ENCODE results near the gene CLCN4. TPM values are rescaled to one million over a fixed set of nuclear protein-coding genes. Genes with fewer than 3 reads are reported as not detected.

The CLCN4 gene
- total RNA-seq, 1 donor = 0.84 TPM

GRCh38 chrX:10187421-10187820 is 30.6 kb downstream of the CLCN4 start:
- no peaks in the 10 kb centered on the region for H3K27me3 ChIP-seq (ENCODE audit: insufficient read depth, low read length)
- H3K4me3 ChIP-seq (ENCODE audit: low read length) = no peak overlapping the region
- no peaks in the 10 kb centered on the region for H3K9me3 ChIP-seq (ENCODE audit: low read depth, low read length)
- no peaks in the 10 kb centered on the region for H3K4me1 ChIP-seq (ENCODE audit: insufficient read depth, low read length)

GRCh38 chrX:10189317-10190268 is 32.8 kb downstream of the CLCN4 start:
- H3K4me1 ChIP-seq (ENCODE audit: insufficient read depth, low read length) = no peaks in the 10 kb centered on the region
- no peak overlapping the region for H3K4me3 ChIP-seq (ENCODE audit: low read length)
- H3K27me3 ChIP-seq (ENCODE audit: insufficient read depth, low read length) = no peaks in the 10 kb centered on the region
- no peaks in the 10 kb centered on the region for H3K9me3 ChIP-seq (ENCODE audit: low read depth, low read length)

GRCh38 chrX:10190367-10190766 is 33.6 kb downstream of the CLCN4 start:
- Histone ChIP-seq H3K27me3 (ENCODE audit: insufficient read depth, low read length) (no peaks in the 10 kb centered on the region), H3K4me3 (ENCODE audit: low read length) (no peak overlapping the region), H3K4me1 (ENCODE audit: insufficient read depth, low read length) (no peaks in the 10 kb centered on the region), H3K9me3 (ENCODE audit: low read depth, low read length) (no peaks in the 10 kb centered on the region)

- no peaks in the 10 kb centered on the region for H3K9me3 ChIP-seq (ENCODE audit: low read depth, low read length)
- no peaks in the 10 kb centered on the region for H3K27me3 ChIP-seq (ENCODE audit: insufficient read depth, low read length)
- H3K4me3 ChIP-seq (ENCODE audit: low read length) = no peak overlapping the region
- H3K4me1 ChIP-seq (ENCODE audit: insufficient read depth, low read length) = peaks cover 8% of the 10 kb centered on the region
Measured at GRCh38 chrX:10193587-10193986, 36.8 kb downstream of the CLCN4 start.

- no peak overlapping the region for H3K4me3 ChIP-seq (ENCODE audit: low read length)
- H3K4me1 ChIP-seq (ENCODE audit: insufficient read depth, low read length) = peaks cover 24% of the 10 kb centered on the region
- H3K9me3 ChIP-seq (ENCODE audit: low read depth, low read length) = no peaks in the 10 kb centered on the region
- no peaks in the 10 kb centered on the region for H3K27me3 ChIP-seq (ENCODE audit: insufficient read depth, low read length)
Measured at GRCh38 chrX:10195425-10195824, 38.6 kb downstream of the CLCN4 start.

GRCh38 chrX:10195947-10196346 is 39.2 kb downstream of the CLCN4 start:
- Histone ChIP-seq H3K4me1 (ENCODE audit: insufficient read depth, low read length) (peaks cover 29% of the 10 kb centered on the region), H3K27me3 (ENCODE audit: insufficient read depth, low read length) (no peaks in the 10 kb centered on the region), H3K4me3 (ENCODE audit: low read length) (no peak overlapping the region), H3K9me3 (ENCODE audit: low read depth, low read length) (no peaks in the 10 kb centered on the region)

GRCh38 chrX:10197279-10198210 is 40.8 kb downstream of the CLCN4 start:
- Histone ChIP-seq H3K4me1 (ENCODE audit: insufficient read depth, low read length) (peaks cover 30% of the 10 kb centered on the region), H3K9me3 (ENCODE audit: low read depth, low read length) (no peaks in the 10 kb centered on the region), H3K27me3 (ENCODE audit: insufficient read depth, low read length) (no peaks in the 10 kb centered on the region), H3K4me3 (ENCODE audit: low read length) (no peak overlapping the region)

GRCh38 chrX:10198254-10198653 is 41.5 kb downstream of the CLCN4 start:
- Histone ChIP-seq H3K27me3 (ENCODE audit: insufficient read depth, low read length) (no peaks in the 10 kb centered on the region), H3K9me3 (ENCODE audit: low read depth, low read length) (no peaks in the 10 kb centered on the region), H3K4me1 (ENCODE audit: insufficient read depth, low read length) (peaks cover 30% of the 10 kb centered on the region), H3K4me3 (ENCODE audit: low read length) (no peak overlapping the region)

- H3K9me3 ChIP-seq (ENCODE audit: low read depth, low read length) = no peaks in the 10 kb centered on the region
- no peaks in the 10 kb centered on the region for H3K27me3 ChIP-seq (ENCODE audit: insufficient read depth, low read length)
- H3K4me1 ChIP-seq (ENCODE audit: insufficient read depth, low read length) = peaks cover 30% of the 10 kb centered on the region
- no peak overlapping the region for H3K4me3 ChIP-seq (ENCODE audit: low read length)
Measured at GRCh38 chrX:10199212-10199611, 42.4 kb downstream of the CLCN4 start.

GRCh38 chrX:10203617-10204016 is 46.8 kb downstream of the CLCN4 start:
- Histone ChIP-seq H3K9me3 (ENCODE audit: low read depth, low read length) (no peaks in the 10 kb centered on the region), H3K27me3 (ENCODE audit: insufficient read depth, low read length) (no peaks in the 10 kb centered on the region), H3K4me1 (ENCODE audit: insufficient read depth, low read length) (peaks cover 22% of the 10 kb centered on the region), H3K4me3 (ENCODE audit: low read length) (no peak overlapping the region)

GRCh38 chrX:10206317-10206716 is 49.5 kb downstream of the CLCN4 start:
- Histone ChIP-seq H3K4me3 (ENCODE audit: low read length) (no peak overlapping the region), H3K4me1 (ENCODE audit: insufficient read depth, low read length) (no peaks in the 10 kb centered on the region), H3K9me3 (ENCODE audit: low read depth, low read length) (no peaks in the 10 kb centered on the region), H3K27me3 (ENCODE audit: insufficient read depth, low read length) (no peaks in the 10 kb centered on the region)

- H3K4me1 ChIP-seq (ENCODE audit: insufficient read depth, low read length) = no peaks in the 10 kb centered on the region
- H3K27me3 ChIP-seq (ENCODE audit: insufficient read depth, low read length) = no peaks in the 10 kb centered on the region
- H3K9me3 ChIP-seq (ENCODE audit: low read depth, low read length) = no peaks in the 10 kb centered on the region
- H3K4me3 ChIP-seq (ENCODE audit: low read length) = no peak overlapping the region
Measured at GRCh38 chrX:10208281-10208856, 51.6 kb downstream of the CLCN4 start.

- H3K4me1 ChIP-seq (ENCODE audit: insufficient read depth, low read length) = no peaks in the 10 kb centered on the region
- no peaks in the 10 kb centered on the region for H3K27me3 ChIP-seq (ENCODE audit: insufficient read depth, low read length)
- H3K9me3 ChIP-seq (ENCODE audit: low read depth, low read length) = no peaks in the 10 kb centered on the region
- H3K4me3 ChIP-seq (ENCODE audit: low read length) = no peak overlapping the region
Measured at GRCh38 chrX:10208953-10209352, 52.2 kb downstream of the CLCN4 start.

GRCh38 chrX:10212395-10212794 is 55.6 kb downstream of the CLCN4 start:
- H3K27me3 ChIP-seq (ENCODE audit: insufficient read depth, low read length) = no peaks in the 10 kb centered on the region
- no peaks in the 10 kb centered on the region for H3K9me3 ChIP-seq (ENCODE audit: low read depth, low read length)
- no peaks in the 10 kb centered on the region for H3K4me1 ChIP-seq (ENCODE audit: insufficient read depth, low read length)
- H3K4me3 ChIP-seq (ENCODE audit: low read length) = no peak overlapping the region

- Histone ChIP-seq H3K4me3 (ENCODE audit: low read length) (no peak overlapping the region), H3K27me3 (ENCODE audit: insufficient read depth, low read length) (no peaks in the 10 kb centered on the region), H3K4me1 (ENCODE audit: insufficient read depth, low read length) (no peaks in the 10 kb centered on the region), H3K9me3 (ENCODE audit: low read depth, low read length) (no peaks in the 10 kb centered on the region)
Measured at GRCh38 chrX:10213716-10214115, 56.9 kb downstream of the CLCN4 start.
